Gastroesophageal sphincter (tissue), 4 donors: ENCODE measurements around the gene LCP2. TPM values are rescaled to one million over a fixed set of nuclear protein-coding genes. Genes with fewer than 3 reads are reported as not detected.

Experiments
- ATAC-seq: fragments of 150-250 bp; one replicate; pipeline ENCODE4 v1.9.1; 2016; ENCODE audit warnings: mild to moderate bottlenecking, moderate library complexity
- H3K27ac ChIP-seq, 4 donors: fragments of 200-600 bp; sonication (generic) in 3 of 4; 1 replicate in 3 of 4; 2 replicates in 1 of 4; pipeline ENCODE4 v1.5.1; 2016 to 2019
- H3K27me3 ChIP-seq: fragments of 200-600 bp; sonication (generic); one replicate; pipeline ENCODE4 v1.5.1; 2019
- H3K36me3 ChIP-seq, 2 donors: fragments of 200-600 bp; sonication (generic); one replicate each; pipeline ENCODE4 v1.5.1; 2019; ENCODE audit warnings: control low read depth in 1 of 2
- H3K4me1 ChIP-seq, 3 donors: fragments of 200-600 bp; sonication (generic); 1 replicate in 2 of 3; 2 replicates in 1 of 3; pipeline ENCODE4 v1.5.1; 2016 to 2019; ENCODE audit warnings: control low read depth in 2 of 3
- H3K4me3 ChIP-seq, 2 donors: fragments of 200-600 bp; sonication (generic); one replicate each; pipeline ENCODE4 v1.5.1; 2019; ENCODE audit warnings: mild to moderate bottlenecking in 1 of 2, moderate library complexity in 1 of 2
- H3K9me3 ChIP-seq, 3 donors: fragments of 200-600 bp; sonication (generic); one replicate each; pipeline ENCODE4 v1.5.1; 2017 to 2019; ENCODE audit warnings: control low read depth in 2 of 3
- EP300 ChIP-seq: sonication (generic); formaldehyde crosslinking; IDR thresholded peaks from one replicate; pipeline ENCODE4 v1.6.1; 2017; ENCODE audit warnings: antibody characterized with exemption, mild to moderate bottlenecking
- POLR2A ChIP-seq, 2 donors: fragments of 450-650 bp; IDR thresholded peaks; one replicate each; pipeline ENCODE4 v1.6.1; 2017; ENCODE audit warnings: antibody characterized with exemption in 2 of 2, mild to moderate bottlenecking in 2 of 2, moderate library complexity in 1 of 2
- POLR2AphosphoS5 ChIP-seq: sonication (generic); formaldehyde crosslinking; IDR thresholded peaks from one replicate; pipeline ENCODE4 v1.6.1; 2017; ENCODE audit warnings: antibody characterized with exemption
- WGBS, 2 donors: methylation state at CpG; one replicate each; pipeline ENCODE4 v1.1.5; 2018; ENCODE audit warnings: low coverage in 1 of 2; 5-methylcytosine and 5-hydroxymethylcytosine counted together
- total RNA-seq, 4 donors: library from RNA; depleted of rRNA; stranded (reverse); fragments of >200 nt; gene quantifications; one replicate each; pipeline ENCODE4 v1.1.0, GENCODE V29; 2016
- TF ChIP-seq, protein P1 (sequence below), 4 experiments: fragments of 200-600 bp in 2 of 4; fragments of 450-650 bp in 2 of 4; sonication (generic) in 1 of 4; IDR thresholded peaks; one replicate each; pipeline ENCODE4 v1.5.1; 2017 to 2019; ENCODE audit warnings: antibody characterized with exemption in 4 of 4, mild to moderate bottlenecking in 2 of 4, moderate library complexity in 2 of 4

The LCP2 gene
- total RNA-seq, 4 donors from 2014 or later, result 5.5 to 17.0 (median 8.3) TPM

- WGBS, 2 donors, result 67 to 91% methylated on average over 3 of the region's 3 CpGs
- no peak for ATAC-seq
- TF ChIP-seq POLR2A (IDR thresholded peaks at IDR 0.05) (no peak), EP300 (no peak), POLR2AphosphoS5 (no peak)
- TF ChIP-seq, protein P1, sequence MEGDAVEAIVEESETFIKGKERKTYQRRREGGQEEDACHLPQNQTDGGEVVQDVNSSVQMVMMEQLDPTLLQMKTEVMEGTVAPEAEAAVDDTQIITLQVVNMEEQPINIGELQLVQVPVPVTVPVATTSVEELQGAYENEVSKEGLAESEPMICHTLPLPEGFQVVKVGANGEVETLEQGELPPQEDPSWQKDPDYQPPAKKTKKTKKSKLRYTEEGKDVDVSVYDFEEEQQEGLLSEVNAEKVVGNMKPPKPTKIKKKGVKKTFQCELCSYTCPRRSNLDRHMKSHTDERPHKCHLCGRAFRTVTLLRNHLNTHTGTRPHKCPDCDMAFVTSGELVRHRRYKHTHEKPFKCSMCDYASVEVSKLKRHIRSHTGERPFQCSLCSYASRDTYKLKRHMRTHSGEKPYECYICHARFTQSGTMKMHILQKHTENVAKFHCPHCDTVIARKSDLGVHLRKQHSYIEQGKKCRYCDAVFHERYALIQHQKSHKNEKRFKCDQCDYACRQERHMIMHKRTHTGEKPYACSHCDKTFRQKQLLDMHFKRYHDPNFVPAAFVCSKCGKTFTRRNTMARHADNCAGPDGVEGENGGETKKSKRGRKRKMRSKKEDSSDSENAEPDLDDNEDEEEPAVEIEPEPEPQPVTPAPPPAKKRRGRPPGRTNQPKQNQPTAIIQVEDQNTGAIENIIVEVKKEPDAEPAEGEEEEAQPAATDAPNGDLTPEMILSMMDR (IDR thresholded peaks at IDR 0.05), result no peak
Observed at GRCh38 chr5:170329524-170329923, 31.9 kb upstream of the LCP2 start.

GRCh38 chr5:170327829-170328228, 30.3 kb upstream of the LCP2 start:
- no peak overlapping the region for H3K27ac ChIP-seq
- H3K4me3 ChIP-seq, result no peak overlapping the region
- peaks cover 0 to 23% (median 4%) of the 10 kb centered on the region in 3 donors for H3K4me1 ChIP-seq
- WGBS, 2 donors, result 81 to 88% methylated on average over 2 of the region's 2 CpGs
- ATAC-seq, result no peak
- TF ChIP-seq EP300 (no peak), POLR2A (IDR thresholded peaks at IDR 0.05) (no peak), POLR2AphosphoS5 (no peak)
- TF ChIP-seq, protein P1 (IDR thresholded peaks at IDR 0.05), result no peak
- no peaks in the 10 kb centered on the region for H3K36me3 ChIP-seq
- peaks cover 7% of the 10 kb centered on the region for H3K27me3 ChIP-seq
- H3K9me3 ChIP-seq, result no peaks in the 10 kb centered on the region

More at GRCh38 chr5:170329524-170329923, 31.9 kb upstream of the LCP2 start:
- Histone ChIP-seq H3K9me3 (no peaks in the 10 kb centered on the region), H3K4me1 (peaks cover 0 to 24% (median 4%) of the 10 kb centered on the region in 3 donors), H3K36me3 (no peaks in the 10 kb centered on the region), H3K27me3 (peaks cover 7% of the 10 kb centered on the region), H3K4me3 (no peak overlapping the region), H3K27ac (no peak overlapping the region)

GRCh38 chr5:170327168-170327567, 29.6 kb upstream of the LCP2 start:
- TF ChIP-seq POLR2AphosphoS5, result no peak
- TF ChIP-seq, protein P1 (IDR thresholded peaks at IDR 0.05), result no peak
- TF ChIP-seq EP300, result no peak
- TF ChIP-seq POLR2A (IDR thresholded peaks at IDR 0.05), result no peak
- no peaks in the 10 kb centered on the region for H3K36me3 ChIP-seq
- peaks cover 7% of the 10 kb centered on the region for H3K27me3 ChIP-seq
- ATAC-seq, result no peak
- H3K27ac ChIP-seq, result no peak overlapping the region
- H3K9me3 ChIP-seq, result no peaks in the 10 kb centered on the region
- 54 to 64% methylated on average over 3 to 4 of the region's 4 CpGs for WGBS, 2 donors
- H3K4me1 ChIP-seq, result peaks cover 0 to 18% (median 4%) of the 10 kb centered on the region in 3 donors
- H3K4me3 ChIP-seq, result no peak overlapping the region

GRCh38 chr5:170319301-170319700, 21.7 kb upstream of the LCP2 start:
- no peaks in the 10 kb centered on the region for H3K27me3 ChIP-seq
- no peaks in the 10 kb centered on the region for H3K36me3 ChIP-seq
- H3K4me1 ChIP-seq, result peaks cover 0 to 16% (median 10%) of the 10 kb centered on the region in 3 donors
- H3K9me3 ChIP-seq, result no peaks in the 10 kb centered on the region
- H3K4me3 ChIP-seq, result no peak overlapping the region
- H3K27ac ChIP-seq, result no peak overlapping the region
- TF ChIP-seq POLR2AphosphoS5, result no peak
- no peak for TF ChIP-seq EP300
- TF ChIP-seq, protein P1 (IDR thresholded peaks at IDR 0.05), result no peak
- TF ChIP-seq POLR2A (IDR thresholded peaks at IDR 0.05), result no peak
- no peak for ATAC-seq
- 93% methylated on average over 4 of the region's 5 CpGs; no CpG with 5 or more reads in 1 of the 2 donors for WGBS, 2 donors

GRCh38 chr5:170317499-170317898, 19.9 kb upstream of the LCP2 start:
- Histone ChIP-seq H3K36me3 (no peaks in the 10 kb centered on the region), H3K9me3 (no peaks in the 10 kb centered on the region), H3K4me1 (peaks cover 0 to 16% (median 10%) of the 10 kb centered on the region in 3 donors), H3K4me3 (no peak overlapping the region), H3K27ac (no peak overlapping the region), H3K27me3 (no peaks in the 10 kb centered on the region)
- no peak for ATAC-seq
- TF ChIP-seq EP300, result no peak
- no peak for TF ChIP-seq POLR2AphosphoS5
- no peak for TF ChIP-seq POLR2A (IDR thresholded peaks at IDR 0.05)
- TF ChIP-seq, protein P1 (IDR thresholded peaks at IDR 0.05), result no peak
- WGBS, 2 donors, result 100% methylated on average over 2 of the region's 3 CpGs; no CpG with 5 or more reads in 1 of the 2 donors
